ENCODE measurements around the gene RPL39. TPM values are rescaled to one million over a fixed set of nuclear protein-coding genes. Genes with fewer than 3 reads are reported as not detected.
"Not testable (repeated sequence)": the region's sequence is repeated elsewhere in the genome, so short reads cannot be mapped to it uniquely, and the experiment has no call there.

Gene RPL39
- total RNA-seq, 4 donors from 2014 or later, result 609 to 3,222 (median 2,121) TPM

GRCh38 chrX:119753639-119754257 is 37.7 kb downstream of the RPL39 start:
- no peak overlapping the region for H3K27ac ChIP-seq
- intact Hi-C loops (cut with DNase I), result no loop called here
- no peak overlapping the region for H3K4me3 ChIP-seq (replicated peaks in 1 of 3)
- H3K4me1 ChIP-seq, result no peaks in the 10 kb centered on the region
- 37 to 51% methylated on average over 6 to 8 of the region's 8 CpGs for WGBS, 2 donors
- H3K9me3 ChIP-seq, result no peaks in the 10 kb centered on the region
- DNase-seq, result no peak
- TF ChIP-seq POLR2A (IDR thresholded peaks at IDR 0.05) (no peak), CTCF (IDR thresholded peaks at IDR 0.05) (peak in 4 of 6 experiments; percentile 13 to 42 (median 32))
- no peaks in the 10 kb centered on the region for H3K36me3 ChIP-seq
- no peaks in the 10 kb centered on the region for H3K27me3 ChIP-seq

- Histone ChIP-seq H3K4me3 (replicated peaks in 1 of 3) (no peak overlapping the region), H3K9me3 (no peaks in the 10 kb centered on the region), H3K36me3 (no peaks in the 10 kb centered on the region), H3K4me1 (no peaks in the 10 kb centered on the region), H3K27ac (no peak overlapping the region), H3K27me3 (no peaks in the 10 kb centered on the region)
- DNase-seq, result no peak
- WGBS, 2 donors, result 100% methylated on average over 3 of the region's 3 CpGs; no CpG with 5 or more reads in 1 of the 2 donors
- no peak for TF ChIP-seq POLR2A (IDR thresholded peaks at IDR 0.05)
- no peak for TF ChIP-seq CTCF (IDR thresholded peaks at IDR 0.05)
- intact Hi-C loops (cut with DNase I), result no loop called here
These were observed 38.4 kb downstream of the RPL39 start for GRCh38 chrX:119753001-119753400.

GRCh38 chrX:119750751-119751150 is 40.7 kb downstream of the RPL39 start:
- WGBS, 2 donors, result no CpG with 5 or more reads among the region's 27 CpGs
- intact Hi-C loops (cut with DNase I); H3K27ac ChIP-seq; H3K9me3 ChIP-seq; H3K36me3 ChIP-seq; DNase-seq; H3K4me1 ChIP-seq; H3K27me3 ChIP-seq; H3K4me3 ChIP-seq (replicated peaks in 1 of 3): not testable (repeated sequence)

- H3K4me1 ChIP-seq; H3K9me3 ChIP-seq; H3K27me3 ChIP-seq; H3K27ac ChIP-seq; DNase-seq; H3K36me3 ChIP-seq; intact Hi-C loops (cut with DNase I); H3K4me3 ChIP-seq (replicated peaks in 1 of 3): not testable (repeated sequence)
- WGBS, 2 donors, result 95 to 97% methylated on average over 8 to 9 of the region's 9 CpGs
These were observed 41.3 kb downstream of the RPL39 start for GRCh38 chrX:119750131-119750530.

GRCh38 chrX:119745283-119745848 is 46.1 kb downstream of the RPL39 start:
- Histone ChIP-seq H3K4me1 (no peaks in the 10 kb centered on the region), H3K27ac (no peak overlapping the region), H3K9me3 (no peaks in the 10 kb centered on the region), H3K4me3 (replicated peaks in 1 of 3) (no peak overlapping the region), H3K27me3 (no peaks in the 10 kb centered on the region), H3K36me3 (no peaks in the 10 kb centered on the region)
- no peak for DNase-seq
- 77 to 83% methylated on average over 4 of the region's 4 CpGs for WGBS, 2 donors
- TF ChIP-seq CTCF (IDR thresholded peaks at IDR 0.05) (no peak), POLR2A (IDR thresholded peaks at IDR 0.05) (no peak)
- intact Hi-C loops (cut with DNase I), result no loop called here

- TF ChIP-seq POLR2A (IDR thresholded peaks at IDR 0.05) (no peak), CTCF (IDR thresholded peaks at IDR 0.05) (no peak)
- H3K27ac ChIP-seq, result no peak overlapping the region
- no peaks in the 10 kb centered on the region for H3K27me3 ChIP-seq
- no peaks in the 10 kb centered on the region for H3K9me3 ChIP-seq
- no peaks in the 10 kb centered on the region for H3K36me3 ChIP-seq
- no peak for DNase-seq
- WGBS, 2 donors, result 21 to 50% methylated on average over 2 of the region's 5 CpGs
- peaks cover 0 to 9% of the 10 kb centered on the region in 2 donors for H3K4me1 ChIP-seq
- H3K4me3 ChIP-seq (replicated peaks in 1 of 3), result no peak overlapping the region
- intact Hi-C loops (cut with DNase I), result loop anchor here (10.0 kb wide), 1 partner anchor 224 kb away; no protein-coding TSS in a partner anchor
These were observed 52.7 kb downstream of the RPL39 start for GRCh38 chrX:119738742-119739141.

All from thyroid gland (tissue), 4 donors.